Caco-2 (cell line): ENCODE results near the gene PMF1. TPM values are rescaled to one million over a fixed set of nuclear protein-coding genes. Genes with fewer than 3 reads are reported as not detected.

ENCODE experiments used
- BruUV-seq: library from RNA; stranded (reverse); fragments of 400-500 nt; replicated peaks from 2 replicates; lab custom pipeline; 2021; lab: Mats Ljungman, UMichigan
- CTCF ChIA-PET: fragments of 300-600 bp; sonication (Branson Sonifier 250); formaldehyde crosslinking; loops from one replicate; lab custom pipeline; 2022; ENCODE audit warnings: antibody characterized with exemption; lab: Charles Lee
- POLR2A ChIA-PET: fragments of 300-600 bp; sonication (Branson Sonifier 250); formaldehyde crosslinking; loops from one replicate; lab custom pipeline; 2022; ENCODE audit warnings: antibody characterized with exemption; lab: Charles Lee
- DNase-seq, 2 experiments: peaks; one replicate each; pipeline versions ENCODE4 v3.0.0 to v3.0.0-alpha.2; 2020 to 2022
- H3K27me3 ChIP-seq: replicated peaks from 2 replicates; pipeline ENCODE4 v1.6.0; 2011; ENCODE audit warnings: low read length; ENCODE audit not compliant: control insufficient read depth, insufficient read depth
- H3K36me3 ChIP-seq: 2 replicates; pipeline ENCODE4 v1.5.1; 2011; ENCODE audit warnings: low read length; ENCODE audit not compliant: control insufficient read depth, insufficient read depth
- H3K4me1 ChIP-seq: fragments of 250-450 bp; sonication (Bioruptor Pico); 2 replicates; pipeline ENCODE4 v1.5.1; 2020; ENCODE audit warnings: mild to moderate bottlenecking
- H3K4me3 ChIP-seq: 2 replicates; pipeline ENCODE4 v1.5.1; 2011; ENCODE audit warnings: low read depth, mild to moderate bottlenecking, control low read depth, low read length
- H3K9me3 ChIP-seq: fragments of 250-450 bp; sonication (Bioruptor Pico); 2 replicates; pipeline ENCODE4 v1.5.1; 2020; ENCODE audit warnings: mild to moderate bottlenecking, moderate library complexity
- H3K27ac Mint-ChIP-seq: one replicate; pipeline ENCODE4 v1.8.0; 2022; ENCODE audit warnings: mixed read lengths; ENCODE audit not compliant: unreplicated experiment
- H3K27me3 Mint-ChIP-seq: one replicate; pipeline ENCODE4 v1.8.0; 2022; ENCODE audit warnings: mixed read lengths; ENCODE audit not compliant: insufficient read depth, unreplicated experiment
- H3K36me3 Mint-ChIP-seq: one replicate; pipeline ENCODE4 v1.8.0; 2022; ENCODE audit warnings: mild to moderate bottlenecking, mixed read lengths; ENCODE audit not compliant: insufficient read depth, unreplicated experiment
- H3K4me1 Mint-ChIP-seq: one replicate; pipeline ENCODE4 v1.8.0; 2022; ENCODE audit warnings: low read depth, mixed read lengths; ENCODE audit not compliant: unreplicated experiment
- H3K4me3 Mint-ChIP-seq: one replicate; pipeline ENCODE4 v1.8.0; 2022; ENCODE audit warnings: mild to moderate bottlenecking, moderate library complexity, mixed read lengths; ENCODE audit not compliant: unreplicated experiment
- H3K9me3 Mint-ChIP-seq: one replicate; pipeline ENCODE4 v1.8.0; 2022; ENCODE audit warnings: mixed read lengths; ENCODE audit not compliant: unreplicated experiment
- CTCF ChIP-seq, 2 experiments: fragments of 200-600 bp in 1 of 2; IDR thresholded peaks; 1 replicate in 1 of 2; 2 replicates in 1 of 2; pipeline versions ENCODE4 v1.5.1 to v1.8.0; 2011 to 2022; ENCODE audit warnings: antibody characterized with exemption in 1 of 2, control low read depth in 1 of 2, inconsistent platforms in 1 of 2, low read depth in 1 of 2, low read length in 1 of 2, mild to moderate bottlenecking in 1 of 2, moderate library complexity in 1 of 2; ENCODE audit not compliant: insufficient read depth in 1 of 2, severe bottlenecking in 1 of 2, unreplicated experiment in 1 of 2
- intact Hi-C: fragments of 100-400 bp; cut with micrococcal nuclease; formaldehyde crosslinking; loops from one replicate; pipeline ENCODE4 v1.10.0; 2022; ENCODE audit not compliant: unreplicated experiment
- total RNA-seq: library from RNA; stranded (reverse); gene quantifications from 2 replicates; pipeline ENCODE4 v1.2.3, GENCODE V29; 2022

PMF1 gene
- total RNA-seq, 1 experiment from 2014 or later: 90.2 TPM

- H3K9me3 Mint-ChIP-seq: no peaks in the 10 kb centered on the region
- intact Hi-C loops: no loop called here
- Histone ChIP-seq H3K4me3 (no peak overlapping the region), H3K9me3 (no peaks in the 10 kb centered on the region), H3K4me1 (no peaks in the 10 kb centered on the region), H3K36me3 (peaks cover 6% of the 10 kb centered on the region), H3K27me3 (no peaks in the 10 kb centered on the region)
- ChIA-PET POLR2A (no interaction called here), CTCF (no interaction called here)
- H3K36me3 Mint-ChIP-seq: peaks cover 80% of the 10 kb centered on the region
- peaks cover 4% of the 10 kb centered on the region for H3K4me1 Mint-ChIP-seq
- no peak overlapping the region for H3K27ac Mint-ChIP-seq
- no peak for DNase-seq
- H3K27me3 Mint-ChIP-seq: no peaks in the 10 kb centered on the region
- no peak for TF ChIP-seq CTCF (IDR thresholded peaks at IDR 0.05; ENCODE audit: insufficient read depth in 1 of 2, low read depth in 1 of 2, low read length in 1 of 2, severe bottlenecking in 1 of 2, unreplicated experiment in 1 of 2)
- no peak overlapping the region for H3K4me3 Mint-ChIP-seq
- BruUV-seq: no TSS peak
These were observed 38.7 kb downstream of the PMF1 start for GRCh38 chr1:156251527-156251926.

- no peak overlapping the region for H3K4me3 ChIP-seq
- H3K27ac Mint-ChIP-seq: no peak overlapping the region
- H3K36me3 Mint-ChIP-seq: peaks cover 84% of the 10 kb centered on the region
- peaks cover 8% of the 10 kb centered on the region for H3K36me3 ChIP-seq
- DNase-seq: no peak
- no peaks in the 10 kb centered on the region for H3K9me3 ChIP-seq
- no peak overlapping the region for H3K4me3 Mint-ChIP-seq
- no TSS peak for BruUV-seq
- H3K4me1 Mint-ChIP-seq: no peaks in the 10 kb centered on the region
- POLR2A ChIA-PET: no interaction called here
- no peak for TF ChIP-seq CTCF (IDR thresholded peaks at IDR 0.05; ENCODE audit: insufficient read depth in 1 of 2, low read depth in 1 of 2, low read length in 1 of 2, severe bottlenecking in 1 of 2, unreplicated experiment in 1 of 2)
- CTCF ChIA-PET: interaction anchor here (0.6 kb wide), 1 partner anchor 22 kb away, joined by 11 read pairs; no protein-coding TSS in a partner anchor
- H3K4me1 ChIP-seq: no peaks in the 10 kb centered on the region
- H3K9me3 Mint-ChIP-seq: no peaks in the 10 kb centered on the region
- H3K27me3 Mint-ChIP-seq: no peaks in the 10 kb centered on the region
- intact Hi-C loops: no loop called here
- H3K27me3 ChIP-seq: no peaks in the 10 kb centered on the region
These were observed 40.8 kb downstream of the PMF1 start for GRCh38 chr1:156253634-156254033.

- Histone ChIP-seq H3K4me3 (no peak overlapping the region), H3K9me3 (no peaks in the 10 kb centered on the region), H3K36me3 (peaks cover 12% of the 10 kb centered on the region), H3K27me3 (no peaks in the 10 kb centered on the region), H3K4me1 (no peaks in the 10 kb centered on the region)
- H3K4me1 Mint-ChIP-seq: no peaks in the 10 kb centered on the region
- TF ChIP-seq CTCF (IDR thresholded peaks at IDR 0.05; ENCODE audit: insufficient read depth in 1 of 2, low read depth in 1 of 2, low read length in 1 of 2, severe bottlenecking in 1 of 2, unreplicated experiment in 1 of 2): no peak
- H3K27ac Mint-ChIP-seq: no peak overlapping the region
- no peaks in the 10 kb centered on the region for H3K9me3 Mint-ChIP-seq
- intact Hi-C loops: no loop called here
- BruUV-seq: no TSS peak
- H3K4me3 Mint-ChIP-seq: no peak overlapping the region
- no peaks in the 10 kb centered on the region for H3K27me3 Mint-ChIP-seq
- CTCF ChIA-PET: interaction anchor here (0.6 kb wide), 1 partner anchor 33 kb away, joined by 5 read pairs; no protein-coding TSS in a partner anchor
- DNase-seq: no peak
- peaks cover 84% of the 10 kb centered on the region for H3K36me3 Mint-ChIP-seq
- POLR2A ChIA-PET: no interaction called here
These were observed 44.9 kb downstream of the PMF1 start for GRCh38 chr1:156257711-156258110.
